Activated CD4-positive, CD25-positive, alpha-beta regulatory T cell (primary cell): ENCODE data around the gene PLA2G7.
"Not testable (repeated sequence)": the region's sequence is repeated elsewhere in the genome, so short reads cannot be mapped to it uniquely, and the experiment has no call there.

Source experiments
- DNase-seq, 4 experiments: peaks; one replicate each; lab custom pipeline; 2025; lab: John Stamatoyannopoulos, UW

PLA2G7 gene

GRCh38 chr6:46734867-46735719 lies at the start of gene PLA2G7:
TSS of gene PLA2G7 (minus strand) at chr6:46735375. CDS start at chr6:46722891, 12,484 bp downstream.
- DNase-seq: no peak

GRCh38 chr6:46784535-46784934 lies 49.4 kb upstream of the PLA2G7 start:
- DNase-seq: no peak

GRCh38 chr6:46781478-46782378 lies 46.6 kb upstream of the PLA2G7 start:
- DNase-seq: no peak

- DNase-seq: no peak
Observed at GRCh38 chr6:46777476-46778346, 42.5 kb upstream of the PLA2G7 start.

- DNase-seq: no peak
Observed at GRCh38 chr6:46776070-46776712, 41.0 kb upstream of the PLA2G7 start.

GRCh38 chr6:46774736-46775135 lies 39.6 kb upstream of the PLA2G7 start:
- not testable (repeated sequence) for DNase-seq

- no peak for DNase-seq
Observed at GRCh38 chr6:46773201-46773855, 38.2 kb upstream of the PLA2G7 start.

- DNase-seq: no peak
Observed at GRCh38 chr6:46772762-46773161, 37.6 kb upstream of the PLA2G7 start.

GRCh38 chr6:46772016-46772415 lies 36.8 kb upstream of the PLA2G7 start:
- no peak for DNase-seq

GRCh38 chr6:46764961-46765360 lies 29.8 kb upstream of the PLA2G7 start:
- no peak for DNase-seq

- not testable (repeated sequence) for DNase-seq
Observed at GRCh38 chr6:46764280-46764679, 29.1 kb upstream of the PLA2G7 start.

GRCh38 chr6:46763466-46763865 lies 28.3 kb upstream of the PLA2G7 start:
- DNase-seq: no peak

- DNase-seq: no peak
Observed at GRCh38 chr6:46760925-46761324, 25.8 kb upstream of the PLA2G7 start.

- no peak for DNase-seq
Observed at GRCh38 chr6:46758960-46759753, 24.0 kb upstream of the PLA2G7 start.

- DNase-seq: no peak
Observed at GRCh38 chr6:46757214-46757596, 22.0 kb upstream of the PLA2G7 start.

GRCh38 chr6:46756469-46757213 lies 21.5 kb upstream of the PLA2G7 start:
- no peak for DNase-seq

GRCh38 chr6:46755865-46756264 lies 20.7 kb upstream of the PLA2G7 start:
- DNase-seq: no peak

- DNase-seq: no peak
Observed at GRCh38 chr6:46751658-46752057, 16.5 kb upstream of the PLA2G7 start.

- DNase-seq: no peak
Observed at GRCh38 chr6:46749731-46750130, 14.6 kb upstream of the PLA2G7 start.
